Measurements from ENCODE around the gene TIAM1.
"Not testable (repeated sequence)": the region's sequence is repeated elsewhere in the genome, so short reads cannot be mapped to it uniquely, and the experiment has no call there.

The TIAM1 gene

DNA sequence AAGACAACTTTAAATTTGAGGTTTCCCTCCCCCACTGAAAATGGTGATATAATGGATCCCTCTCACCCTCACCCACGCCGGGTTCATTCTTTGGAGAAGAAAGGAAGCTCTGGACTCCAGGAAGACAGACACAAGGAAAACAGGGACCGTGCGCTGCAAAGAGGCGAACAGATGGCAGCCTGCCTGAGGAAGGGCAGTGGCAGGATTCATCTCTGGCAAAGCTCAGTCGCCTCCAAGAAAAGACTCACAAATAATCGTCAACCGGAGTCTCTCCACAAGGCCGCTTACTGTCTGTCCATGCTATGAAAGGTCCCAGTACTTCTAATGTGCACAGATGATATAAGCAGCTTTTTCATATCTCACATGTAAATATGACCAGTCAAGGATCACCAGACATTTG lies 110.3 kb downstream of the TIAM1 start:
- DNase-seq (ENCODE audit: low read depth): no peak
- TF ChIP-seq, protein P1, sequence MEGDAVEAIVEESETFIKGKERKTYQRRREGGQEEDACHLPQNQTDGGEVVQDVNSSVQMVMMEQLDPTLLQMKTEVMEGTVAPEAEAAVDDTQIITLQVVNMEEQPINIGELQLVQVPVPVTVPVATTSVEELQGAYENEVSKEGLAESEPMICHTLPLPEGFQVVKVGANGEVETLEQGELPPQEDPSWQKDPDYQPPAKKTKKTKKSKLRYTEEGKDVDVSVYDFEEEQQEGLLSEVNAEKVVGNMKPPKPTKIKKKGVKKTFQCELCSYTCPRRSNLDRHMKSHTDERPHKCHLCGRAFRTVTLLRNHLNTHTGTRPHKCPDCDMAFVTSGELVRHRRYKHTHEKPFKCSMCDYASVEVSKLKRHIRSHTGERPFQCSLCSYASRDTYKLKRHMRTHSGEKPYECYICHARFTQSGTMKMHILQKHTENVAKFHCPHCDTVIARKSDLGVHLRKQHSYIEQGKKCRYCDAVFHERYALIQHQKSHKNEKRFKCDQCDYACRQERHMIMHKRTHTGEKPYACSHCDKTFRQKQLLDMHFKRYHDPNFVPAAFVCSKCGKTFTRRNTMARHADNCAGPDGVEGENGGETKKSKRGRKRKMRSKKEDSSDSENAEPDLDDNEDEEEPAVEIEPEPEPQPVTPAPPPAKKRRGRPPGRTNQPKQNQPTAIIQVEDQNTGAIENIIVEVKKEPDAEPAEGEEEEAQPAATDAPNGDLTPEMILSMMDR (IDR thresholded peaks at IDR 0.05; ENCODE audit: low read depth, low read length, missing control alignments): no peak
- H3K4me3 ChIP-seq (ENCODE audit: low read depth, low read length): no peak overlapping the region

DNA sequence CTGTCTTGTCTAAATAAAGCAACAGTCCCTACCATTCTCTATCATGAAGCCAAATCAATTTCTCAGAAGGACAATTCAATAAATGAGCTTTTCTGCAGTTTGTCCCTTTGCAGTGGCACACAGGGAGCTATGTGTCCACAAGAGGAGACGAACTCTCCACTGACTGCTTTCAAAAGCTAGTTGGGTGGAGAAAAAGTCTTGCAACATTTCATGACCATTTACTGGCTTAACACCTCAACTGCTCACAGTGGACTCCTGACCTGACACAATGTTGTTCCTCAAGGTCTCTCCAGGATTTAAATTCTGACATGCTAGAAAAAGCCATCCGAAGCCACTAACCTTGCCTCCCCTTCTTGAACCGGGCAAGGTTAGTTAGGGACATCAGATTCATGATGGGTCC lies 111.7 kb downstream of the TIAM1 start:
- TF ChIP-seq, protein P1 (IDR thresholded peaks at IDR 0.05; ENCODE audit: low read depth, low read length, missing control alignments): no peak
- DNase-seq (ENCODE audit: low read depth): no peak
- H3K4me3 ChIP-seq (ENCODE audit: low read depth, low read length): no peak overlapping the region

DNA sequence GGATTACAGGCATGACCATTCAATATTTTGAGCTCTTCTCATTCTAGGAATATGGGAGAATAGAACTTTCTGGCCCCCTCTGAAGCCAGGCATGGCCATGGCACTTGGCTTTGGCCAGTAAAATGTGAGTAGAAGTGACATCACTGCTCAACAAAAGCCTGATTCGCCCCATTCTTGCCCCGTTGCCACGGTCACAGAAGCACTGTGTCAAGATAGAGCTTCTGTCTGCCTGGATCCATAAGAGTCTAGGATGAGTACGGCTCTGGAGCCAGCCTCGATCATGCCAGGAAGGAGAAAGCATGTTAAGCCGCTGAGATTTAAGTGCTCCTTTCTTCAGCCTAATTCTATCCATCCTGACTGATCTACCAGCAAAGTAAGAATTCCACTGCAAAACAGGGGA lies 113.1 kb downstream of the TIAM1 start:
- H3K4me3 ChIP-seq (ENCODE audit: low read depth, low read length): no peak overlapping the region
- no peak for DNase-seq (ENCODE audit: low read depth)
- TF ChIP-seq, protein P1 (IDR thresholded peaks at IDR 0.05; ENCODE audit: low read depth, low read length, missing control alignments): no peak

DNA sequence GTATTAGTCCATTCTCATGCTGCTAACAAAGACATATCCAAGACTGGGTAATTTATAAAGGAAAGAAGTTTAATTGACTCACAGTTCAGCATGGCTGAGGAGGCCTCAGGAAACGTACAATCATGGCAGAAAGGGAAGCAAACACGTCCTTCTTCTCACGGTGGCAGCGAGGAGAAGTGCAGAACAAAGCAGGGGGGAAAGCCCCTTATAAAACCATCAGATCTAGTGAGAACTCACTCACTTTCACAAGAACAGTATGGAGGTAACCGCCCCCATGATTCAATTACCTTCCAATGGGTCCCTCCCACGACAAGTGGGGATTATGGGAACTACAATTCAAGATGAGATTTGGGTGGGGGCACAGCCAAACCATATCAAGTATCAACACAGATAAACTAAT lies 115.3 kb downstream of the TIAM1 start:
- not testable (repeated sequence) for H3K4me3 ChIP-seq (ENCODE audit: low read depth, low read length); DNase-seq (ENCODE audit: low read depth)

DNA sequence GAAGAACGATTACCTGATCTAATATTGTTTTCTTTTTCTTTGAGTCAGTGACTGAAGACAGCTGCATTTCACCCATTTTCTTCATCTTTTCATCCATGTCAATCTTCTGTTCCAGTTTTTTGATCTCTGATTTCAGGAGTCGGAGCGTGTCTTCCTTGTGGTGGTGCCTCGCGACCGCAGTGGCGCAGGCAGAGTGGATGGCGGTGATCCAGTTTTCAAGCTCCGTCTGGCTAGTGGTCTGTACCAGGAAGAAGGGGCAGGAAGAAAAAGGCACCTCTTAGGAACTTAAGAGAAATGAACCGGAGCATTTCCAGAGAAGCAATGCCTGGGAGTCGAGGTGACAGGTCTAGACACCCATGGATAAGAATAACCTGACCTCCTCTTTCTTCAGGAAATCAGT lies 118.3 kb downstream of the TIAM1 start:
- DNase-seq (ENCODE audit: low read depth): no peak
- TF ChIP-seq, protein P1 (IDR thresholded peaks at IDR 0.05; ENCODE audit: low read depth, low read length, missing control alignments): no peak
- no peak overlapping the region for H3K4me3 ChIP-seq (ENCODE audit: low read depth, low read length)

DNA sequence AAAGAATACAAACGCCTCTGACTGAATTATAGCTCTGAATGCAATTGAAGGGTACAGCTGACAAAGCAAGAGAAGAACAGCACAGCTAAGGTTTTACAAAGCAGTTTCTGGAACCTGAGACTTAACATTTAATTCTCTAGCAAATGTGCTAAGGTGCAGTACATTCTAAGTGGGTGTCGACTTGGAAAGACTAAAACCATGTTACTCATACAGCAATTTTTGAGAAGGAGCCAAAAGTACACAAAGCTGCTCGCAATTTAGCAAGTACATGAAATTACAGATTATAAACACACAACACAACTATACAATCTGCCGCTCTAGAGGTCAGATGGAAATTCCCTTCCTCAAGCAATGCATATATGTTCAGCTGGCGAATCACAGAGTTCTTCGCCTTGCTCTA lies 121.9 kb downstream of the TIAM1 start:
- TF ChIP-seq, protein P1 (IDR thresholded peaks at IDR 0.05; ENCODE audit: low read depth, low read length, missing control alignments): no peak
- DNase-seq (ENCODE audit: low read depth): no peak
- no peak overlapping the region for H3K4me3 ChIP-seq (ENCODE audit: low read depth, low read length)

DNA sequence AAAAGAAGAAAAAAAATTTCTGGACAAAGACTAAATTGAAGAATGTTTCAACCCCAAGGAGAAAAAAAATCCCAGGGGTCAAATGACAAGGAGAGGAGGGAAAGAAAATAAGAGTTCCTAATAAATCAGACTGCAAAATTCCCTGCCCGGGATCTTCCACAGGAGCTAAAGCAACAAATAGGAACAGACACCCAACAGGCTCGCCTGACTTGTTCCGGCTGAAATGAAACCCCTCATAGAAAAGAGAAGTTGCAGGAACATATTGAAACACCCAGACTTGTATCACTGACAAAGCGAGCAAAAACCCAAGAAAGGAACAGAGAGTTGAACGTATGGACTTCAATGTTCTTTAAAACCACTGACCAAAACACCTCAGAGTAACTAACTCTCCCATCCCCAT lies 123.0 kb downstream of the TIAM1 start:
- H3K4me3 ChIP-seq (ENCODE audit: low read depth, low read length): no peak overlapping the region
- DNase-seq (ENCODE audit: low read depth): no peak
- TF ChIP-seq, protein P1 (IDR thresholded peaks at IDR 0.05; ENCODE audit: low read depth, low read length, missing control alignments): no peak

DNA sequence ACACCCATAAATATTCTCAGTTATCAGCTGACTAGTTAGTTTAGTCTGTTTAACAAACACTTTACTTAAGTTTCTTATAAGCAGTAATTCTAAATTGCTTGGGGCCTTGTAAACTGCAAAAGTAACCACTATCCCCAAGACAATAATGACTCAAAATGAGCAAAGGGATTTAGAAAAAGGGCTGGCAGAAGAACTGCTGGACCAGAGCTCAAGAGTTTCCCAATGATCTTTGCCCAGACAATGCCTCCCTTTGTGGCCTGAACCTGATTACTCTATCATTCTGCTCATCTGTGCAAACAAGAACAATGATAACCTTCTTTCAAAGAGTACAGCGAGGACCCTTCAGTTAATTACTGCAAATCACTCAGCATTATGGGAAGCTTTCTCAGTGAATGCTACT lies 123.5 kb downstream of the TIAM1 start:
- DNase-seq (ENCODE audit: low read depth): no peak
- no peak overlapping the region for H3K4me3 ChIP-seq (ENCODE audit: low read depth, low read length)
- TF ChIP-seq, protein P1 (IDR thresholded peaks at IDR 0.05; ENCODE audit: low read depth, low read length, missing control alignments): no peak

All from GM12864 (cell line).